GM21737 (cell line): ENCODE measurements around the gene MET.

Experiments used
- ATAC-seq: cut with Tn5 transposase; IDR thresholded peaks from one replicate; pipeline ENCODE4 v1.9.1; 2021; ENCODE audit warnings: mild to moderate bottlenecking, moderate library complexity; ENCODE audit not compliant: unreplicated experiment

The MET gene

DNA sequence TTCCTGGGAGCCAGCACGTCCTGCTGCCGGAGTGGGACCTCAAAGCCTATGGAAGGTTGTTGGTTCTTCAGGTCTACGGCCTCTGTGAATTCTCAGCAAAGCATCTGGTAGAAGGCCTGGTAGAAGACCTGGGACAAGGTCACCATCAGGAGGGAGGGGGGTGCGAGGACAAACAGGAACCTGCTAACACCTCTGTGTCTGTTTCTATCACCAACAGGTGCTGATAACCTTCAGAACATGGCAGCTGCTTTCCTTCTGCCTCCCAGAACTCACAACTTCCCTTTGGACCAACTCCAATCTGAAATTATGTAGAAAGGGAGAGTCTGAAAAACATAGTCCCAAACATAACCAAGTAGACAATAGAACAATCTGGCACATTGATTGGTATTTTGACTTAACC is 8.3 kb upstream of the MET start:
- ATAC-seq, result no peak

DNA sequence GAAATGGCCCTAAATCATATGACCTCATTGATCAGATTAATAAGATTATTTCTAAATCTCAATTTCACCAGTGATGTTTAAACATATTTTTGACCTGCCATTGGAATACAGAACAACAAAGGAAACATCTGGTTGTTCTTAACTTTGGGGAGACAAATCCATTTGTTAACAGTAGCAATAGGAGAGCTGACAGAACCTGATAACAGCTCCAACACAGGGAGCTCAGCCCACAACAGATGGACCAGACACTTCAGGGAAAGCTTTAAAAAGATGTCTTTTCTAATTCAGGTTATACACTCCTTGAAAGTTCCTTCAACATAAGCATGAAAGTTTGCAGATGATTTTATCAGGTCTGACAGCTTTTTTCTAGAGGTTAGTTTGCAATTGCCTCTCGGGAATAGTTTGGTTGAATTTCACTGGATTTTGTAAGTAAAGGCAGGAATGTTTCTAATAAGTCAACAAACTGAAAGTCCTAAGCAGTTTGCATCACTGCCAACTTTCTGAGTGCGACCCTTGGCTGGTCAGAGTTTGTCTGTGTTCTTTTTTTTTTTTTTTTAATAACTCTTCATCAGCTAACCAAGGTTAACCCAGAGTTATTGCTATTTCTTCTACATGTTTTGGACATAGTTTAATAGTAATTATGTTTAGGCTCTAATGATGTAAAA is 6.5 kb upstream of the MET start:
- ATAC-seq, result no peak

DNA sequence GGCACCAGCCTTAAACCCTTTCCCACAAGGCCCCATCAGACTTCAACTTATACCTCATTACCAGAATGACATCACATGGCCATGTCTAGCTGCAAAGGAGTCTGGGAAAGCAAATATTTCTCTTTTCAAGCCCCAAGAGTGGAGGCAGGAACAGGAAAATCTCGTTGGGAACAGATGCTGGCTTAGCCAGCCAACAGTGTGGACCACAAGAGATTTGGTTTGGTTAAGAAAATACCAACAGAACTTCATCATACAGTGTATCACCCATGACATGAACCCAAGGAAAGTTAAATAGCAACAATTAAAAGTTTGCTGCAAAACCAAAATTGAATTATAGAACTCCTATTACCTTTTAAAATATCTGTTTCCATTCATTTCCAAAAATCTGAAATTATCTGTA is 2.2 kb upstream of the MET start:
- ATAC-seq, result no peak

DNA sequence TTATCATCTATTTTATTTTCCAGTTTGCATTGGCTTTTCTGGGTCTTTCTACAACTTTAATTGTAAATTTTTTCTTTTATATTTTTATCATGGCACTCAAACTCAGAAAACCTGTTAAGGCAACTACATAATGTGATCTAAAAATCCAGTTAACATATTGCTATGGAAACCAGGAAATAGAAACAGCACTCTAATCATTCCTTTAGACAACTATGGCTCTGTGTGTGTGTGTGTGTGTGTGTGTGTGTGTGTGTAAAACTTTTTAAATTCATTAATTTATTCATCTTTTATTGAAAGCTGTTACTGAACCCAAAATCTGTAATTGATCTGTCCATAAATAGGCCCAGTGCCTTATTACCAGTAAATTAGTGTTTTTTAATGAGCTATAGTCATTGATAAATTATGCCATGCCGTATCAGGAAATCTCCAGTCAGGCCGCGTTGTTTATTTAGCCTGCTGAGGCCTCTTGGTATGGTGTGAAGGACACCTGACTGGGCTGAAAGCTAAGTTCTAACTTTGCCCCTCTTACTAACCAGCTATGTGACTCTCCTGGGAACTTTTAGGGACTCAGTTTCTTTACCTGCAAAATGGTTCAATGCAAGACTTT is 1.5 kb upstream of the MET start:
- no peak for ATAC-seq

- no peak for ATAC-seq
Observed at GRCh38 chr7:116671111-116671510, 885 bp upstream of the MET start.

- no peak for ATAC-seq
Observed at GRCh38 chr7:116672596-116673456, 830 bp downstream of the MET start.

DNA sequence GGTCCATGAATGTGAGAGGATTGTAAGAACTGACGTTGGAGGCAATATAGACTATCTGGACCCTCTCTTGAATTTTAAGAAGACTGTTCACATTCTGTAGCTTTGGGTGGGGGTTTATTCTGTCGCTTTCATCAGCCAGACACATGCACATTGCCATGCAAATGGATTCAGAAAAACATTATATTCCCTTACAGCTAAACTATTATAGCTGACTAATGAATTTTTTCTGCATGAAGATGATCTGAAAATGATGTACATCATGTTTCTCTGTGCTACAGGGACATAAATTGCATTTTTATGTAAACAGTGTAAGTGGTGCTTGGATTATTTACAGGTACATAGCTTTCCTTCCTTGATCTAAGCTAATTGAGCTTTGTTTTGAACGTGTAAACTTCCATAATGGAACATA is 1.5 kb downstream of the MET start:
- no peak for ATAC-seq

- ATAC-seq, result no peak
Observed at GRCh38 chr7:116674508-116675173, 2.6 kb downstream of the MET start.

- ATAC-seq, result no peak
Observed at GRCh38 chr7:116675812-116676355, 3.9 kb downstream of the MET start.

DNA sequence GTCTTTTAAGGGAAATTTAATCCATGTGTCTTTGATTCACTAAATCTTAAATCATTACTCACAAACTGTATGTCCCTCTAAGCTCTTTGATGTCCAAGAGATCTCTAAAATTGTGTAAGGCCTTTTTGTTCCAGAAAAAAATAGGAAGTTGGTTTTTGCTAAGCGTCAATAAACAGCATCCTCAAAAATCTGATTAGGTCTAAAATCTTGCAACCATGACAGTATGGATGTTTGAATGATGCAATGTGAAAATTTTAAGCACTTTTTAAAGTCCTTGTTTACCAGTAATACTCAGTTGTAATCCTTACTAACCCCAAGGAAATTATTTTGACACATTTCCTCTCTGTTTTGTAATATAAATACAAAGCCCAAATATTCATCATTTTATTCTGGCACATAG is 6.8 kb downstream of the MET start:
- ATAC-seq, result no peak

DNA sequence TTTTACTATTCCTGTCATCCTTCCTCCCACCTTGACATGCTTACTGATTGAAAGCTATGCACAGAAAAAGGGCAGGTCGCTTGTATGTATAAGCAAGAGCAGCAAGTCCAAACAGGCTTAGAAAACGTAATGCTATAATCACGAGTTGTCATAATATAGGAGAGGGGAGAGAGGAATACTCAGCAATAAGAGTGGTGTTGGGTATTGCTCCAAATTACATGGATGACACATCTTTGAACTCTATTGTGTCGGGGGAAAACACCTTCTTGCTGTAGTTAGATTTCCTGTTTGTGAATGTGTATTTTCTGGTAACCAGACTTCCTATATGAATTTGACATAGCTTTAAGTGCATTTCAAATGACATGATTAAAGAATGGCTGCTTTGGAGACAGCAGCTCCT is 7.5 kb downstream of the MET start:
- ATAC-seq, result no peak

GRCh38 chr7:116683786-116684185 is 11.8 kb downstream of the MET start:
- peak; percentile 99 for ATAC-seq

GRCh38 chr7:116686033-116686432 is 14.0 kb downstream of the MET start:
- no peak for ATAC-seq

DNA sequence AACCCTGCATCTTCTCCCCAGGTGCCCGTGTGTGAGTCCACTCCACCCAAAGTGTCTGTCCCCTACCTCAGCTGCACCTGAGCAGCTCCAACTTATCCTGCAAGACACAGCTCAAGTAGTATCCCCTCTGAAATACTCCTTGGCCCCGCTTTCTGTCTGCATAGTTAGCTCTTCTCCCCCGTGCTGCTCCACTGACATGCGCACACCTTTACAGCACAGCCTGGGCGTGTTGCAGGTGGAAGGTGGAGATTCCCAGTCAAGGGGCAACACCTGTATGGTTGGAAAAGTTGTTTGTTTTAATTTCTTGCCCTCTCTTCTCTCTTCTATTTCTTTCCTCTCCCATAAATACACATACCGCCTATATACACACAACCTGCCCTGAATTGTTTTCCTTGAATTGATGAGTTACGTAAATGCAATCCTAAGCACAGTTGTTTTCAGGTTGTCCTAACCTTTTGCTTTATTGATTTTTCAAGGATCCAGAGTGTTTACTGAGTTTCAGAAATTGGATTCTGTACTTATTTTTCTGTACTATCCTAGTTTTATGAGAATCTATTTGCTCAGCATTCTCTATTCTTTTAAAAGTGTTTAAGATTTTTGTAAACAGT is 14.9 kb downstream of the MET start:
- no peak for ATAC-seq

DNA sequence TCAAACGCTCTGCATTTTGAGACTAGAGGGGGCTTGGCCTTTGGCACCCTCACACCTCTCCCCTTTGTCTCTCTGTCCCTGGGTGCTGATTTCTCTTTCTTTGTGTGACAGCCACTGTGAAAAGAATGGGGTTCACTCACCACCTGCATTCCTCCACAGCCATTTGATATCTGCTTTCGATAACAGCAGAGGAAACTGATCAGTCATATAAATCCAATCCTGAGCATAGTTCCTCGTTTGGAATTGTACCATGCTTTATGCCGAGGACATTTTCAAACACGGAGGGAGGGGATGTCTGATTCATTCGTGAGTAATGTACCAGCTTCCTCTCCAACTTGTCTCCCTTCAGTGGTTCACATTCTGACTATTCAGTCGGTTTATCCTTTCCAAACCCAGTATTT is 15.8 kb downstream of the MET start:
- no peak for ATAC-seq

GRCh38 chr7:116689790-116690259 is 17.8 kb downstream of the MET start:
- ATAC-seq, result no peak

GRCh38 chr7:116691664-116692063 is 19.7 kb downstream of the MET start:
- no peak for ATAC-seq

DNA sequence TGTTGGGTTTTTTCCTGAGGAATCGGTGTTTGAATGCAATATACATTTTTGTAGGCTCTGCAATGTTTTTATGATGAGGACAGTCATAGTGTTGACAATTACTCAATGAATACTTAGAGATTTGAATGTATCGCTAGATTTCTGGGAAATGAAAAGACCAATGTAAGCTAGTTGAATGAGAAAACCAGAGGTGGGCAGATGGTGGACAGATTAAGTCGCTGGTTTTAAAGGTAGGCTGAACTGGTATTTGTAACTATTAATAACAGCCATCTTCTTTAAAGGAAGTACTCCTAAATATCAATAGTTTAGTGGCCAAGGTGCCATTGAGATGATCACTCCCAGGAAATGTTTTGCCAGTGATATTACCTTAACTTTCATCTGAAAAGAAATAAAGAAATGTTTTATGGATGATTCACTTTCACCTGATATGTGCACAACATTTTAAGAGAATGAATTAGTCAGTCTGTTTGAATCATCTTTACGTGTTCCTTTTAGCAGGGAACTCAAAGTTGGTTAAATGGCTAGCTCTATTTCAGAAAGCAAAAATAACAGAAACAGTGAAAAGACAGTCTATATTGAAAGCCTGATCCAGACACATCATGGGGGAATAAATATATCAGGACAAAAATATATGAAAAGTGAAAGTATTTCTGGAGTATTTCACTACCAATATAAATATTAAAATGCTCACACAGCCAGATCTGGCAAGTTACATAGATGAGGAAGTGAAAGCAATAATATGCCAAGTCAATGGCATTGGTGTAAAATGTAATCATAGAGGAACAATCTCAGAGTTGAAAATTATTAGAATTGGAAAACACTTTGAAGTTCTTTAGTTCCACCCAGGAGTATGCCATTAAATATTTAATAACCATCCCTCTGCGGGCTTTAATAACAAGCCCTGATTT is 20.7 kb downstream of the MET start:
- ATAC-seq, result no peak

DNA sequence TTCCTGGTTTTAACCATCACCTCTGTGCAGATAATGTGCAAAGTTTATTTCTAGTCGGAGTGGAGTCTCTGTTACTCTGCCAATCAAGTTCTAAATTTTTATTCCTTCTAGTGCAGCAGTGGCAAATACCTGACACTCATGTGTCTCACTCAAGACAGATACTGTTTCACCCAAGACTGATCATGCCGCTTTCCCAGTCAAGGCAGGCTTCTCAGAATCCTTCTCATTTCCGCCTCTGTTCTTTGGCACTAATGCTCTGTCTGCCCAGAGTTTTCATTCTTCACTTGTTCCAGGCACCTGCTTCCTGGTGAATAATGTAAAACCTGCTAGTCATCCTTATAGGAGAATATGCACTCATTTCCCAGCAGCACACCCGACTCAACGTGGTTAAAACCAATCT is 24.7 kb downstream of the MET start:
- ATAC-seq, result no peak

- no peak for ATAC-seq
Observed at GRCh38 chr7:116697152-116697551, 25.2 kb downstream of the MET start.
